ENCODE results near the gene TECPR2.
"Not testable (repeated sequence)": the region's sequence is repeated elsewhere in the genome, so short reads cannot be mapped to it uniquely, and the experiment has no call there.

Gene TECPR2

GRCh38 chr14:102330806-102331205 is 31.9 kb upstream of the TECPR2 start:
- intact Hi-C loops (cut with DNase I) = no loop called here
- no peak for DNase-seq

- peak in 1 of 10 donors; percentile 12 for DNase-seq
These were observed 29.4 kb upstream of the TECPR2 start for GRCh38 chr14:102333390-102333789.

GRCh38 chr14:102333795-102334705 is 28.7 kb upstream of the TECPR2 start:
- intact Hi-C loops (cut with DNase I) = no loop called here

More at GRCh38 chr14:102333390-102333789, 29.4 kb upstream of the TECPR2 start:
- intact Hi-C loops (cut with DNase I) = no loop called here

GRCh38 chr14:102335163-102335562 is 27.6 kb upstream of the TECPR2 start:
- DNase-seq = peak in 3 of 10 donors; percentile 45 to 68 (median 58)
- intact Hi-C loops (cut with DNase I) = no loop called here

More at GRCh38 chr14:102333795-102334705, 28.7 kb upstream of the TECPR2 start:
- DNase-seq = peak in 3 of 10 donors; percentile 37 to 56 (median 50)

- intact Hi-C loops (cut with DNase I) = no loop called here
- DNase-seq = peak in 1 of 10 donors; percentile 74
These were observed 24.0 kb upstream of the TECPR2 start for GRCh38 chr14:102338724-102339123.

GRCh38 chr14:102341566-102341965 is 21.2 kb upstream of the TECPR2 start:
- intact Hi-C loops (cut with DNase I) = no loop called here
- peak in 1 of 10 donors; percentile 84 for DNase-seq

- intact Hi-C loops (cut with DNase I) = no loop called here
- DNase-seq = no peak
These were observed 20.5 kb upstream of the TECPR2 start for GRCh38 chr14:102342238-102342637.

- DNase-seq = no peak
These were observed 18.7 kb upstream of the TECPR2 start for GRCh38 chr14:102344084-102344483.

GRCh38 chr14:102344485-102344884 is 18.3 kb upstream of the TECPR2 start:
- intact Hi-C loops (cut with DNase I) = no loop called here
- peak; percentile 56 to 98 (median 85) for DNase-seq

More at GRCh38 chr14:102344084-102344483, 18.7 kb upstream of the TECPR2 start:
- intact Hi-C loops (cut with DNase I) = no loop called here

GRCh38 chr14:102345232-102345631 is 17.5 kb upstream of the TECPR2 start:
- intact Hi-C loops (cut with DNase I) = no loop called here
- peak in 1 of 10 donors; percentile 55 for DNase-seq

GRCh38 chr14:102346645-102347044 is 16.1 kb upstream of the TECPR2 start:
- DNase-seq = no peak
- intact Hi-C loops (cut with DNase I) = no loop called here

- intact Hi-C loops (cut with DNase I) = no loop called here
- DNase-seq = peak in 1 of 10 donors; percentile 75
These were observed 14.4 kb upstream of the TECPR2 start for GRCh38 chr14:102348376-102348775.

- DNase-seq = no peak
- intact Hi-C loops (cut with DNase I) = no loop called here
These were observed 11.7 kb upstream of the TECPR2 start for GRCh38 chr14:102351023-102351422.

GRCh38 chr14:102351593-102351992 is 11.1 kb upstream of the TECPR2 start:
- intact Hi-C loops (cut with DNase I); DNase-seq: not testable (repeated sequence)

- intact Hi-C loops (cut with DNase I) = no loop called here
- no peak for DNase-seq
These were observed 10.5 kb upstream of the TECPR2 start for GRCh38 chr14:102352213-102352612.

- no peak for DNase-seq
- intact Hi-C loops (cut with DNase I) = no loop called here
These were observed 9.6 kb upstream of the TECPR2 start for GRCh38 chr14:102353126-102353619.

- DNase-seq = no peak
- intact Hi-C loops (cut with DNase I) = no loop called here
These were observed 6.5 kb upstream of the TECPR2 start for GRCh38 chr14:102356280-102356679.

GRCh38 chr14:102359341-102359740 is 3.4 kb upstream of the TECPR2 start:
- intact Hi-C loops (cut with DNase I) = no loop called here
- no peak for DNase-seq

GRCh38 chr14:102360388-102360787 is 2.4 kb upstream of the TECPR2 start:
- intact Hi-C loops (cut with DNase I) = loop anchor here (5.0 kb wide), 2 partner anchors 57 to 77 kb away; no protein-coding TSS in a partner anchor
- no peak for DNase-seq

GRCh38 chr14:102362084-102362483 is 657 bp upstream of the TECPR2 start:
- intact Hi-C loops (cut with DNase I) = loop anchor here (5.0 kb wide), 2 partner anchors 55 to 75 kb away; no protein-coding TSS in a partner anchor
- no peak for DNase-seq

- intact Hi-C loops (cut with DNase I) = loop anchor here (5.0 kb wide), 2 partner anchors 54 to 74 kb away; no protein-coding TSS in a partner anchor
- DNase-seq = peak in 8 of 10 donors; percentile 14 to 93 (median 36)
These were observed 622 bp downstream of the TECPR2 start for GRCh38 chr14:102363182-102363943.

Data from posterior cingulate gyrus (tissue), 11 donors.